K562 (cell line): ENCODE data around the gene ATP13A1. TPM values are rescaled to one million over a fixed set of nuclear protein-coding genes. Genes with fewer than 3 reads are reported as not detected.

Experiments
- ADNP ChIP-seq: fragments of 200-800 bp; sonication (Bioruptor generic); IDR thresholded peaks from 2 replicates; pipeline ENCODE4 v1.6.1; 2016; ENCODE audit warnings: missing genetic modification characterization, missing compliant biosample characterization
- ARID4B ChIP-seq: sonication (generic); formaldehyde crosslinking; IDR thresholded peaks from 2 replicates; pipeline ENCODE4 v1.8.0; 2022; ENCODE audit warnings: mild to moderate bottlenecking, missing genetic modification reagents
- BCLAF1 ChIP-seq, 2 experiments: fragments of 450-650 bp in 1 of 2; IDR thresholded peaks; 2 replicates each; pipeline ENCODE4 v1.6.1; 2011 to 2017; ENCODE audit warnings: low read depth in 2 of 2, antibody characterized with exemption in 1 of 2, borderline replicate concordance in 1 of 2, low read length in 1 of 2, mild to moderate bottlenecking in 1 of 2, mixed read lengths in 1 of 2; ENCODE audit not compliant: control insufficient read depth in 1 of 2
- BRCA1 ChIP-seq, 2 experiments: fragments of 450-650 bp in 1 of 2; sonication (generic) in 1 of 2; formaldehyde crosslinking in 1 of 2; IDR thresholded peaks; 2 replicates each; pipeline versions ENCODE4 v1.5.0 to v1.6.1; 2017 to 2020; ENCODE audit warnings: mild to moderate bottlenecking in 1 of 2, missing genetic modification reagents in 1 of 2
- CHD2 ChIP-seq: IDR thresholded peaks from 2 replicates; pipeline ENCODE4 v1.6.1; 2011; ENCODE audit warnings: low read depth, low read length
- ELF1 ChIP-seq: fragments of 200-800 bp; sonication (Bioruptor generic); IDR thresholded peaks from 2 replicates; pipeline ENCODE4 v1.6.1; 2016; ENCODE audit warnings: missing genetic modification characterization, missing compliant biosample characterization
- HSF4 ChIP-seq: fragments of 250-450 bp; sonication (Bioruptor Pico); IDR thresholded peaks from 2 replicates; pipeline ENCODE4 v2.1.2; 2022; ENCODE audit warnings: mild to moderate bottlenecking, moderate library complexity, borderline replicate concordance
- KLF10 ChIP-seq: fragments of 250-450 bp; sonication (Bioruptor Pico); IDR thresholded peaks from 2 replicates; pipeline ENCODE4 v1.6.1; 2021; ENCODE audit warnings: matching md5 sums
- MAX ChIP-seq: sonication (generic); formaldehyde crosslinking; IDR thresholded peaks from 2 replicates; pipeline ENCODE4 v1.9.0; 2022; ENCODE audit warnings: mild to moderate bottlenecking, missing genetic modification reagents
- MTA2 ChIP-seq: fragments of 450-650 bp; IDR thresholded peaks from 2 replicates; pipeline ENCODE4 v1.6.1; 2016; ENCODE audit warnings: low read depth
- NCOA6 ChIP-seq: fragments of 450-650 bp; IDR thresholded peaks from 2 replicates; pipeline ENCODE4 v1.6.1; 2017; ENCODE audit warnings: mild to moderate bottlenecking
- ZBTB33 ChIP-seq: sonication (generic); formaldehyde crosslinking; IDR thresholded peaks from 2 replicates; pipeline ENCODE4 v1.8.1; 2023; ENCODE audit warnings: mild to moderate bottlenecking, missing genetic modification reagents
- ZNF77 ChIP-seq: fragments of 250-450 bp; sonication (Bioruptor Pico); IDR thresholded peaks from 2 replicates; pipeline ENCODE4 v1.5.0; 2020
- ZNF830 ChIP-seq: fragments of 250-450 bp; sonication (Bioruptor Pico); IDR thresholded peaks from 2 replicates; pipeline ENCODE4 v1.5.0; 2021; ENCODE audit warnings: mild to moderate bottlenecking
- polyA plus RNA-seq, 8 experiments: library from polyadenylated mRNA; depleted of rRNA in 4 of 8; stranded (reverse) in 5 of 8; unstranded in 3 of 8; fragments of >200 nt; fragmentation: Nextera tagmentation in 2 of 8; fragmentation: Illumina TruSeq in 1 of 8; extraction: Ambion mirVana in 2 of 8; extraction: Trizol in 1 of 8; gene quantifications; 2 replicates each; pipeline versions ENCODE4 v1.2.1 to v1.2.3, GENCODE V29; 2011 to 2014; ENCODE audit warnings: inconsistent platforms in 1 of 8, missing spikeins in 1 of 8
- total RNA-seq, 7 experiments: library from RNA; depleted of rRNA in 6 of 7; stranded (reverse); fragments of >200 nt in 6 of 7; fragmentation: Illumina TruSeq in 2 of 7; extraction: Trizol in 2 of 7; gene quantifications; 2 replicates each; pipeline versions ENCODE4 v1.2.1 to v1.2.3, GENCODE V29; 2011 to 2021; ENCODE audit warnings: low replicate concordance in 1 of 7

ATP13A1 gene
- total and polyA plus RNA-seq, 9 of the 15 experiments (the other 6 are each of a cell fraction or from before 2014, with no cell fraction given): 0.90 to 83.8 (median 23.1) TPM

GRCh38 chr19:19662871-19663255 is 613 bp downstream of the ATP13A1 start (continued):
- TF ChIP-seq ARID4B (no peak), NCOA6 (no peak), ZBTB33 (no peak), HSF4 (no peak), ZNF77 (CRISPR knock-in tag) (no peak), MTA2 (no peak), MAX (CRISPR knock-in tag) (no peak; the same call in 1 of the 2 replicates), ELF1 (tag) (no peak), BRCA1 (IDR thresholded peaks at IDR 0.05) (no peak), BRCA1 (CRISPR knock-in tag; IDR thresholded peaks at IDR 0.05) (0 out of 2 replicates have a peak, but pooled peaks have one; percentile 48), BCLAF1 (IDR thresholded peaks at IDR 0.05; ENCODE audit: borderline replicate concordance in 1 of 2, control insufficient read depth in 1 of 2, low read depth in 2 of 2, low read length in 1 of 2) (no peak), ADNP (tag) (no peak), KLF10 (no peak), CHD2 (no peak), ZNF830 (CRISPR knock-in tag) (no peak)
